Chondrocyte (in vitro differentiated cells): Measurements from ENCODE around the gene NGEF. TPM values are rescaled to one million over a fixed set of nuclear protein-coding genes. Genes with fewer than 3 reads are reported as not detected.
"Not testable (repeated sequence)": the region's sequence is repeated elsewhere in the genome, so short reads cannot be mapped to it uniquely, and the experiment has no call there.

ENCODE experiments used
- DNase-seq: peaks from one replicate; pipeline ENCODE4 v3.0.0; 2021; ENCODE audit warnings: mixed read lengths, low spot score
- H3K27ac Mint-ChIP-seq: one replicate; pipeline ENCODE4 v1.8.0; 2021; ENCODE audit warnings: mild to moderate bottlenecking, moderate library complexity, mixed read lengths; ENCODE audit not compliant: unreplicated experiment
- H3K27me3 Mint-ChIP-seq: 2 replicates; pipeline ENCODE4 v1.8.0; 2021; ENCODE audit warnings: low read depth, mixed read lengths
- H3K36me3 Mint-ChIP-seq: 2 replicates; pipeline ENCODE4 v1.8.0; 2021; ENCODE audit warnings: low read depth, mixed read lengths
- H3K4me1 Mint-ChIP-seq: 2 replicates; pipeline ENCODE4 v1.8.0; 2021; ENCODE audit warnings: low read depth, mild to moderate bottlenecking, mixed read lengths
- H3K4me3 Mint-ChIP-seq: one replicate; pipeline ENCODE4 v1.8.0; 2021; ENCODE audit warnings: mild to moderate bottlenecking, moderate library complexity, mixed read lengths; ENCODE audit not compliant: unreplicated experiment
- H3K9me3 Mint-ChIP-seq: 2 replicates; pipeline ENCODE4 v1.8.0; 2021; ENCODE audit warnings: low read depth, mixed read lengths
- CTCF ChIP-seq: fragments of 200-600 bp; sonication (generic); IDR thresholded peaks from 2 replicates; pipeline ENCODE4 v1.5.0; 2021; ENCODE audit warnings: antibody characterized with exemption, mild to moderate bottlenecking, moderate library complexity
- total RNA-seq: library from RNA; stranded (reverse); gene quantifications from 3 replicates; pipeline ENCODE4 v1.2.1, GENCODE V29; 2021

The NGEF gene
- total RNA-seq, 1 donor from 2014 or later: 0.10 TPM

GRCh38 chr2:232910376-232910775 is 102.7 kb downstream of the NGEF start:
- Mint-ChIP-seq H3K27me3 (peaks cover 18% of the 10 kb centered on the region), H3K9me3 (peaks cover 26% of the 10 kb centered on the region), H3K27ac (no peak overlapping the region), H3K36me3 (peaks cover 7% of the 10 kb centered on the region), H3K4me3 (no peak overlapping the region), H3K4me1 (no peaks in the 10 kb centered on the region)
- DNase-seq: no peak
- no peak for TF ChIP-seq CTCF

- Mint-ChIP-seq H3K36me3 (peaks cover 7% of the 10 kb centered on the region), H3K4me3 (no peak overlapping the region), H3K27me3 (peaks cover 12% of the 10 kb centered on the region), H3K4me1 (no peaks in the 10 kb centered on the region), H3K9me3 (peaks cover 26% of the 10 kb centered on the region), H3K27ac (no peak overlapping the region)
- DNase-seq: no peak
- no peak for TF ChIP-seq CTCF
Observed at GRCh38 chr2:232908695-232909094, 104.4 kb downstream of the NGEF start.

DNA sequence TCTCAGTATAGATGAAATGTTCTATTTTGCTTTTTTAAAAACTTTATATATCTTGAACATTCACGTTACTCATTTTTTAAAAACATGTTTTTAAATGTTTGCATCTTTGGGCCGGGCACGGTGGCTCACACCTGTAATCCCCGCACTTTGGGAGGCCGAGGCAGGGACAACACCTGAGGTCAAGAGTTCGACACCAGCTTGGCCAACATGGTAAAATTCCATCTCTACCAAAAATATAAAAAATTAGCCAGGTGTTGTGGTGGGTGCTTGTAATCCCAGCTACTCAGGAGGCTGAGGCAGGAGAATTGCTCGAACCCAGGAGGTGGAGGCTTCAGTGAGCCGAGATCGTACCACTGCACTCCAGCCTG is 105.4 kb downstream of the NGEF start:
- not testable (repeated sequence) for H3K4me1 Mint-ChIP-seq, H3K36me3 Mint-ChIP-seq, H3K4me3 Mint-ChIP-seq, H3K27me3 Mint-ChIP-seq, DNase-seq, H3K27ac Mint-ChIP-seq
- H3K9me3 Mint-ChIP-seq: peaks cover 22% of the 10 kb centered on the region

GRCh38 chr2:232906867-232907717 is 106.0 kb downstream of the NGEF start:
- not testable (repeated sequence) for H3K27me3 Mint-ChIP-seq, DNase-seq, H3K4me3 Mint-ChIP-seq, H3K4me1 Mint-ChIP-seq, H3K27ac Mint-ChIP-seq, H3K36me3 Mint-ChIP-seq
- peaks cover 16% of the 10 kb centered on the region for H3K9me3 Mint-ChIP-seq

DNA sequence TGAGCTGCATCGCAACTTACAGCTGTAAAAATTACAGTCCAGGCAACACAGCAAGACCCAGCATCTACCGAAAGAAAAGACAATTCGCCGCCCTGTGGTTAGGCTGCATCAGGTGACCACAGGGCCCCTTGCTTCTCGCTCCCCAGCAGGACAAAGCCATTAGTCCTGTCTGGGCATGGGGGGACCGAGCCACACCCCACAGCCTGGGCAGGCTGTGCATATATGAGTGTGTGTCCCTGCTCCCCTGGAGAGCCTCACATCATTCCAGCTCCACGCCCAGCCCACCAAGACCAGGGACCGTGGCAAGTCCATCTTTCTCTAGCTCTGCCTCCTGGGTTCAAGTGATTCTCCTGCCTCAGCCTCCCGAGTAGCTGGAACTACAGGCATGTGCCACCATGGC is 109.1 kb downstream of the NGEF start:
- no peak for DNase-seq

More for the DNA sequence above, 109.1 kb downstream of the NGEF start:
- no peaks in the 10 kb centered on the region for H3K36me3 Mint-ChIP-seq
- H3K4me1 Mint-ChIP-seq: peaks cover 11% of the 10 kb centered on the region
- H3K27ac Mint-ChIP-seq: no peak overlapping the region
- no peaks in the 10 kb centered on the region for H3K9me3 Mint-ChIP-seq
- no peak overlapping the region for H3K4me3 Mint-ChIP-seq
- no peak for TF ChIP-seq CTCF
- H3K27me3 Mint-ChIP-seq: no peaks in the 10 kb centered on the region
